ENCODE data around the gene DNAJB4. TPM values are rescaled to one million over a fixed set of nuclear protein-coding genes. Genes with fewer than 3 reads are reported as not detected.
"Not testable (repeated sequence)": the region's sequence is repeated elsewhere in the genome, so short reads cannot be mapped to it uniquely, and the experiment has no call there.

Gene DNAJB4
- total RNA-seq, 1 donor from 2014 or later, result 99.4 TPM

DNA sequence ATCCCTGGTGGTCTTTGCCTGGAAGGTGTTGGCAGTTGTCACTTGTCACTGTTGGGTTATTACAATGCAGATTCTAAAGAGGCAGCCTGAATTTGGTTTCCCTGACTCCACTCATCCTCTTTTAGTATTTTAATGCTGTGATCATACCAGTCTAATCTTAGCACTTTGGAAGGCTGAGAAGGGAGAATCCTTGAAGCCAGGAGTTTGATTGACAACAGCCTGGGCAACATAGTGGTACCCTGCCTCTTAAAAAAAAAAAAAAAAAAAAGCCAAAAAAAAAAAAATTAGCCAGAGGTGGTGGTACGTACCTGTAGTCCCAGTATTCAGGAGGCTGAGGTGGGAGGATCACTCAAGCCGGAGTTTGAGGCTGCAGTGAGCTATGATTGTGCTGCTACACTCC, 48.8 kb downstream of the DNAJB4 start:
- no peak for DNase-seq
- ATAC-seq, result peak; percentile 41
- intact Hi-C loops (cut with micrococcal nuclease), result no loop called here

- DNase-seq, result no peak
- intact Hi-C loops (cut with micrococcal nuclease), result no loop called here
- no peak for ATAC-seq
Measured at GRCh38 chr1:78054559-78054958, 49.8 kb downstream of the DNAJB4 start.

DNA sequence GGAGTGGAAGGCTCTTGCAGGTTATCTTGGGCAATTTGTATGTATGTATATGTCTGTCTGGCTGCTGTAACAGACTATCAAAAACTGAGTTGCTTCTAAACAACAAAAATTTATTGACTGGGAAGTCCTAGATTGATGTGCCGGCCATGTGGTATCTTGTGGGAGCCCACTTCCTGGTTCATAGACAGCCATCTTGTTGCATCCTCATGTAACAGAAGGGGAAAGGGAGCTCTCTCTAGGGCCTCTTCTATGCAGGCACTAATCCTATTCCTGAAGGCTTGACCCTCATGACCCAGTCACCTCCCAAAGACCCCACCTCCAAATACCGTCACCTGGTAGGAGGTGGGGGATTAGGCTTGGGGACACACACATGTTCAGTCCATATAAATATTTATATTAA, 50.2 kb downstream of the DNAJB4 start:
- intact Hi-C loops (cut with micrococcal nuclease), result no loop called here
- DNase-seq, result no peak
- no peak for ATAC-seq

- ATAC-seq, result peak; percentile 7
- no peak for DNase-seq
- intact Hi-C loops (cut with micrococcal nuclease), result no loop called here
Measured at GRCh38 chr1:78055565-78056132, 50.9 kb downstream of the DNAJB4 start.

GRCh38 chr1:78058670-78059069, 53.9 kb downstream of the DNAJB4 start:
- intact Hi-C loops (cut with micrococcal nuclease), result no loop called here
- DNase-seq, result no peak
- ATAC-seq, result no peak

- DNase-seq (no peak), ATAC-seq (no peak)
- intact Hi-C loops (cut with micrococcal nuclease), result no loop called here
Measured at GRCh38 chr1:78060857-78061563, 56.3 kb downstream of the DNAJB4 start.

- DNase-seq, result no peak
- intact Hi-C loops (cut with micrococcal nuclease), result no loop called here
- ATAC-seq, result peak; percentile 41
Measured at GRCh38 chr1:78061825-78062523, 57.2 kb downstream of the DNAJB4 start.

- intact Hi-C loops (cut with micrococcal nuclease); DNase-seq; ATAC-seq: not testable (repeated sequence)
Measured at GRCh38 chr1:78064886-78065285, 60.1 kb downstream of the DNAJB4 start.

Other genes with a start within 250 kb of the DNAJB4 start
- gene USP33, start 245.1 kb upstream of the DNAJB4 start, total RNA-seq, result 29.0 TPM
- gene MIGA1, start 225.3 kb upstream of the DNAJB4 start, total RNA-seq, result 9.7 TPM
- 365 TPM for gene NEXN, start 116.3 kb upstream of the DNAJB4 start, total RNA-seq
- 50.7 TPM for gene FUBP1, start 25.9 kb upstream of the DNAJB4 start, total RNA-seq
- 4.9 TPM for gene GIPC2, start 41.0 kb downstream of the DNAJB4 start, total RNA-seq

Measured in left ventricle myocardium superior (tissue), 1 donor.